Activated naive CD8-positive, alpha-beta T cell treated with anti-CD3 and anti-CD28 coated beads for 36 hours (primary cell): ENCODE data around the gene TNFRSF18. TPM values are rescaled to one million over a fixed set of nuclear protein-coding genes. Genes with fewer than 3 reads are reported as not detected.
A peak's percentile ranks its signal among the peaks of the same experiment; 100 is the strongest.

Experiments
- DNase-seq: peaks from one replicate; pipeline ENCODE4 v3.0.0; 2021
- H3K27ac Mint-ChIP-seq: one replicate; pipeline ENCODE4 v1.8.0; 2022; ENCODE audit warnings: mild to moderate bottlenecking, moderate library complexity, mixed read lengths
- H3K27me3 Mint-ChIP-seq: one replicate; pipeline ENCODE4 v1.8.0; 2022; ENCODE audit warnings: mild to moderate bottlenecking, mixed read lengths
- H3K36me3 Mint-ChIP-seq: one replicate; pipeline ENCODE4 v1.8.0; 2021; ENCODE audit warnings: mild to moderate bottlenecking, mixed read lengths
- H3K4me1 Mint-ChIP-seq: one replicate; pipeline ENCODE4 v1.8.0; 2021; ENCODE audit warnings: mixed read lengths
- H3K4me3 Mint-ChIP-seq: one replicate; pipeline ENCODE4 v1.8.0; 2022; ENCODE audit warnings: mild to moderate bottlenecking, moderate library complexity, mixed read lengths
- H3K9me3 Mint-ChIP-seq: one replicate; pipeline ENCODE4 v1.8.0; 2022; ENCODE audit warnings: mixed read lengths
- total RNA-seq, 2 experiments: library from RNA; stranded (reverse); gene quantifications; one replicate each; pipeline ENCODE4 v1.2.3, GENCODE V29; 2021

The TNFRSF18 gene
- total RNA-seq, 2 experiments from 2014 or later = 52.5 to 53.3 TPM

DNA sequence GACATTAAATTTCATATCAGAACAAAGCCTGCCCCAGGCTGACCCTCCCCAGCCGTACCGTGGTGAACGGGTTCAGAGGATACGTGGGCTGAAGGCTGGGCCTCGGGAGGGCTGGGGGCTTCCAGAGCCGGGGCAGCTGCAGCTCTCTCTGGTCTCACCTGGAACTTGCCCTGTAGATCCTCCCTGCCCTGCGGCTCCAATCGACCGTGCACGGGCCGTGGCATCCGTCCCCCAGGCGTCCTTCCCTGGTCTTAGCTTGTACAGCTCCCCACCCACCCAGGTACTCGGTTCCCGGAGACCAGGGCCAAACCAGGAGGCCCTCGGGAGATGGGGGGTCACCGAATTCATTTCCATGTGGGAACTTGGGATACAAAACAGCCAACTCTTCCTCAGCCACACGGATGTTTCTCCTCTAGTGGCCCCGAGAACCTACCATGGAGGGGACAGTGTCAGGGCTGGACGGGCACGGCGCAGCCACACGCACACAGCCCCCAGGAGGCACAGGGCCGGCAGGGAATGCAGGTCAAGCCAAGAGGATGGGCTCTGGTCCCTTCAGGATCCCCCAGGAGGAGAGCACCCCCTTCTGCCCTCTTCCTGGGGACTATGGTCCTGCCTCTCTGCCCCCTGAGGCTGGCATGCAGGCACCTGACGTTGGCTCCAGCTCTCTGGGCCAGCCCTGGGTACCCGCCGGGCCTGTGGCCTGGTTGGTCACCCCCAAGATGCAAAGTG lies 28.8 kb upstream of the TNFRSF18 start:
- no peak overlapping the region for H3K4me3 Mint-ChIP-seq
- H3K4me1 Mint-ChIP-seq = peaks cover 18% of the 10 kb centered on the region
- H3K36me3 Mint-ChIP-seq = peaks cover 23% of the 10 kb centered on the region
- no peak for DNase-seq
- no peaks in the 10 kb centered on the region for H3K9me3 Mint-ChIP-seq
- no peak overlapping the region for H3K27ac Mint-ChIP-seq
- no peaks in the 10 kb centered on the region for H3K27me3 Mint-ChIP-seq

DNA sequence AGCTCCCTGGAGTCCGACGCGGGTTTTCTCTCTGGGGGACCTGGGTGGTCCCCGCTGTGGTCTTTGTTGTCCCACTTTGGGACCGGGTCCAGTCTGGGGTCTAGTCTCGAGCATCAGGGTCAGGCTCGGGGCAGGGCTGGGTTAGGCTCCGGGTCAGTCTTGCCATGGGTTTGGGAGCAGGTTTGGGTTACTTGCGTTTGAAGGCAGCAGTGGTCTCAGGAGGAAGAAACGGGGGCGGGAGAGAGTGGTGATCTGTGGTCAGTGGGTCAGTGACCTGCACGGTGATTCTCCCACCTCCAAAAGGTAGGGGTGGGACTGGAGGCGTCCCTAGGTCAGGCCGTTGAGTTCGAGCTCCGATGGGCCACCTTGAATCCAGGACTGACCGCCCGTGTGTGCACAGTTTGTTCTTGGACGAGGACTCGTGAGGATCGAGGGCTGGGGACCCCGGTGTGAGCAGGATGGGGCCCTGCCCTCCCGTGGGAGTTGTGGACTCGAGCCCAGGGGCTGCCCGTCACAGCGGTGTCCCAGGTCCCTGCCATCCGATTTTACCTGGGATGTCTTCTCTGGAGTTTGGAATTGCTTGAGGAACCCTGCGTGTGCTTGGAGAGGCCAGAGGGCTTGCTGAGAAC lies 27.9 kb upstream of the TNFRSF18 start:
- no peak for DNase-seq
- Mint-ChIP-seq H3K27me3 (no peaks in the 10 kb centered on the region), H3K27ac (peak overlapping the region; percentile 80), H3K36me3 (peaks cover 31% of the 10 kb centered on the region), H3K9me3 (no peaks in the 10 kb centered on the region), H3K4me1 (peaks cover 26% of the 10 kb centered on the region), H3K4me3 (peak overlapping the region; percentile 70)

DNA sequence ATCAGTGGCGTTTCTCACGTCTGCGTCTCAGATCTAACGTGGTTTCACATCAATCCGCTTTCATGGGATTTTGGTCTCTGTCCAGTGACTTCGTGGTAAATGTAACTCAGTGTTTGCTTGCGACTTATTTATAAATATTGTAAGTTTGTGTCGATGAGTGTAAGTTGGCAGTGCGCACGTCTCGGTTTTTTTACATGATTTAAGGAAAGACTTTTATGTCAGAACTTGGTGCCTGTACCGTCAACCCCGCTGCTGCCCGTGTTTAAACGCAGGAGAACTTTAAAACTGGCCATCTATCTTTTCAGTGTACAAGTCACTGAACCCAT lies 27.1 kb upstream of the TNFRSF18 start:
- Mint-ChIP-seq H3K36me3 (peaks cover 36% of the 10 kb centered on the region), H3K9me3 (no peaks in the 10 kb centered on the region), H3K4me3 (peak overlapping the region; percentile 70), H3K4me1 (peaks cover 26% of the 10 kb centered on the region), H3K27me3 (no peaks in the 10 kb centered on the region), H3K27ac (peak overlapping the region; percentile 80)
- DNase-seq = no peak

DNA sequence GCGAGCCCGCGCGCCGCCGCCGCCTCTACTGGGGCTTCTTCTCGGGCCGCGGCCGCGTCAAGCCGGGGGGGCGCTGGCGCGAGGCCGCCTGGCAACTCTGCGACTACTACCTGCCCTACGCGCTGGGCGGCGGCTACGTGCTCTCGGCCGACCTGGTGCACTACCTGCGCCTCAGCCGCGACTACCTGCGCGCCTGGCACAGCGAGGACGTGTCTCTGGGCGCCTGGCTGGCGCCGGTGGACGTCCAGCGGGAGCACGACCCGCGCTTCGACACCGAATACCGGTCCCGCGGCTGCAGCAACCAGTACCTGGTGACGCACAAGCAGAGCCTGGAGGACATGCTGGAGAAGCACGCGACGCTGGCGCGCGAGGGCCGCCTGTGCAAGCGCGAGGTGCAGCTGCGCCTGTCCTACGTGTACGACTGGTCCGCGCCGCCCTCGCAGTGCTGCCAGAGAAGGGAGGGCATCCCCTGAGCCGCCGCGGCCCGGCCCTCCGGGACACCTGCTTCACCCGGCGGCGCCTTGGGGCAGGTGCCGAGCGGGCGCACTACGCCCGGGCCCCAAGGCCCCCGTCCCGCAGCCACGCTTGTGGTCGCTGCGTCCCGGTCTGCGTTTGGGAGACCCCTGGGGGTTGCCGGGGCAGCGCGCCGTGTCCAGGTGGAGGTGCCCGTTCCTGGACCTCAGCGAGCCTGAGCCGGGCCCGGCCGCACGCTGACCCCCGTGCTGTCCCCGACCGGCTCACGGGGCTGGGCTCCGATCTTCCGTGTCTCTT lies 26.6 kb upstream of the TNFRSF18 start:
- Mint-ChIP-seq H3K4me3 (peak overlapping the region; percentile 70), H3K27me3 (no peaks in the 10 kb centered on the region), H3K27ac (peak overlapping the region; percentile 80), H3K36me3 (peaks cover 36% of the 10 kb centered on the region), H3K9me3 (no peaks in the 10 kb centered on the region), H3K4me1 (peaks cover 26% of the 10 kb centered on the region)
- no peak for DNase-seq

DNA sequence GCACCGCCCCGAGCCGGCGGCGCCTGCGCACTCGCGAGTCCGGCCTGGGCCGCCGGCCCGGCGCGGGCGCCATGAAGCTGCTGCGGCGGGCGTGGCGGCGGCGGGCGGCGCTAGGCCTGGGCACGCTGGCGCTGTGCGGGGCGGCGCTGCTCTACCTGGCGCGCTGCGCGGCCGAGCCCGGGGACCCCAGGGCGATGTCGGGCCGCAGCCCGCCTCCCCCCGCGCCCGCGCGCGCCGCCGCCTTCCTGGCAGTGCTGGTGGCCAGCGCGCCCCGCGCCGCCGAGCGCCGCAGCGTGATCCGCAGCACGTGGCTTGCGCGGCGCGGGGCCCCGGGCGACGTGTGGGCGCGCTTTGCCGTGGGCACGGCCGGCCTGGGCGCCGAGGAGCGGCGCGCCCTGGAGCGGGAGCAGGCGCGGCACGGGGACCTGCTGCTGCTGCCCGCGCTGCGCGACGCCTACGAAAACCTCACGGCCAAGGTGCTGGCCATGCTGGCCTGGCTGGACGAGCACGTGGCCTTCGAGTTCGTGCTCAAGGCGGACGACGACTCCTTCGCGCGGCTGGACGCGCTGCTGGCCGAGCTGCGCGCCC lies 25.9 kb upstream of the TNFRSF18 start, which contains the start of gene B3GALT6:
Gene B3GALT6 (plus strand): TSS at position 30 of the 588 bp plus-strand sequence. CDS start 42 bp downstream, at position 72.
- Mint-ChIP-seq H3K4me1 (peaks cover 26% of the 10 kb centered on the region), H3K9me3 (no peaks in the 10 kb centered on the region), H3K27ac (peak within 1 kb of the TSS; percentile 86), H3K4me3 (peak within 1 kb of the TSS; percentile 93), H3K36me3 (peaks cover 36% of the 10 kb centered on the region), H3K27me3 (no peaks in the 10 kb centered on the region)
- DNase-seq = no peak

DNA sequence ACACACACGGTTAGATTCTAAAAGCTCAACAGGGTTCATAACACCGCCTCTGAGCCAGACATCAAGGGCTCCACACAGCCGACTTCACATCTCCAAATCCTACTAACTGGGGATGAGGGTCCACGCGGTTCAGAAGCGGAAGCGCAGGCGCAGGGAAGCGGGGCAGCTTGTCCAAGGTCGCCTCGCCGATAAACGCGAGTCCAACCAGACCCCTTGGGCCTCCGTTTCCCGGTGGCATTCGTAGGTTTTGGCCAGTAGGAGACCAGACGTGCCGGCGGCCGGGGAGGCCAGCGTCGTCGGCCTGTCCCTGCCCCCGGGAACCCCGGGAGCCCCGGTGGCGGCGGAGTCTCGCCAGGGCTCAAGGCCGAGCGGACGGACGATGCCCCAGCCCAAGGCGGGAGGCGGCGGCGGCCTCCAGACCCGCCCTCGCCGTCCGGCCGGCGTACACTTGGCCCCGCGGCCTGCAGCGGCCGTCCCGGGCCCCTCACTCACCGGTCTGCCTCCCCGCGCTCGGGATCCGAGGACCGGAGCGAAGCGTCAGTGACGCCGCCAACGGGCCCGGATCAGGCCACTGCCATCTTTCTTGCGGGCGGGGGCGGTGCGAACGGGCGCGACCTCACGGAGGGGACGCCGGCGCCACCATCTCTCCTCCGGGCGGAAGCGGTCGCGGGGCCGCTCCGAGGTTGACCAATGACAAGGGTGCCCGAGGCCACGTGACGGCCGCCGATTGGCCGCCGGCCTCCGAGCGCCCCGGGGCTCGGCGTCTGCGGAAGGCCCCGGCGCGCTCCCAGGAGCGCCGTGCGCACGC lies 25.2 kb upstream of the TNFRSF18 start, which contains the start of gene SDF4:
Gene SDF4 (minus strand): TSS at position 602 of the 808 bp plus-strand sequence. CDS start 3,229 bp downstream, outside the sequence.
- Mint-ChIP-seq H3K4me1 (peaks cover 26% of the 10 kb centered on the region), H3K4me3 (peak within 1 kb of the TSS; percentile 93), H3K9me3 (no peaks in the 10 kb centered on the region), H3K27ac (peak within 1 kb of the TSS; percentile 86), H3K27me3 (no peaks in the 10 kb centered on the region), H3K36me3 (peaks cover 36% of the 10 kb centered on the region)
- peak; percentile 99 for DNase-seq

DNA sequence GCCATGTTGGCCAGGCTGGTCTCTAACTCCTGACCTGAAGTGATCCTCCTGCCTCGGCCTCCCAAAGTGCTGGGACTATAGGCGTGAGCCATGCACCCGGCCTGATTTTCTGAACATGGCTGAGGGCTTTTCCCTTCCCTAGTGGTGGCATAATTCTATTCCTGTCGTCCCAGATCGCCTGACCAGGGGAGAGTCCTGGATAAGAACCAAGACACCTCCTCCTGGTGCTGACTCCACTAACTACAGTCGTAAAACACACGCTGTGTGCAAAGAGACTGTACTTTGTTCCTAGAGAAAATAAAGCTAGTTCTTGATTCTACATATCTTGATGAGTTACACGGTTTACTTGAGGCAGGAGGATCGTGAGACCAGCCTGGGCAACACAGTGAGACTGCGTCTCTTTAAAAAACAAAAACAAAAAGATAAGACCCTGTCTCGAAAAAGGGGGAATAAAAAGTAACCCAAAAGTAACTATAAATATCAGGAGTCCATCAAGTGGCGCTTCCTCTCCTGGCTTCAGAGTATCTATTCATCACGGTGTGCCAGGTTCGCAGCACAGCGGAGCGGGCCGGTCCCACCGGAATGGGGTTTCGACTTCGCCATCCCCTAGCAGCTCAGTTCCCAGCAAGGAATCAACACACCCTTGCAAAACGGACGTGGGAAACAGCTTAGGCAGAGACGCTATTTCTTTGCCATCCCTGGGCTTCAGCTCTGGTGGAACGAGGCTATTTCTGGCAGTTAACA lies 24.4 kb upstream of the TNFRSF18 start:
- Mint-ChIP-seq H3K27ac (peak overlapping the region; percentile 86), H3K4me3 (peak overlapping the region; percentile 93), H3K9me3 (no peaks in the 10 kb centered on the region), H3K4me1 (peaks cover 26% of the 10 kb centered on the region), H3K36me3 (peaks cover 38% of the 10 kb centered on the region), H3K27me3 (no peaks in the 10 kb centered on the region)
- DNase-seq = no peak

DNA sequence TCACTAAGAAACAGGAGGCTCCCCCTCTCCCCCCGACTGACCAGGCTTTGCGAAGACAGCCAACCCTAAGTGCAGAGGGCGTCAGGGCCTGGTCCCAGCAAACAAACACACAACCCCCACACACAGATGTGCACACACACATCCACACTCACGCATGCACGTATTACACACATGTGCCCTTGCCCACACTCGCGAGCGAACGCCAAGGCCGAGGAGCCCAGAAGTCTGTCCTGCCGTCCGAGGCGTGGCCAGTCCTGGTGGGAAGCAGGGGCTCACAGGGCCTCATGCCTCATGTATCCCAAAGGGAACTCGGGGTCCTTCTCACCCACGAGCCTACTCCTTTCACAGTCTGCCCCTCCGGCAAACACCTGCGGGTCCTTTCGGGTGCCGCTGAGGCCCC lies 23.4 kb upstream of the TNFRSF18 start:
- Mint-ChIP-seq H3K27ac (no peak overlapping the region), H3K27me3 (no peaks in the 10 kb centered on the region), H3K4me3 (peak overlapping the region; percentile 93), H3K36me3 (peaks cover 43% of the 10 kb centered on the region), H3K4me1 (peaks cover 26% of the 10 kb centered on the region), H3K9me3 (no peaks in the 10 kb centered on the region)
- DNase-seq = no peak

DNA sequence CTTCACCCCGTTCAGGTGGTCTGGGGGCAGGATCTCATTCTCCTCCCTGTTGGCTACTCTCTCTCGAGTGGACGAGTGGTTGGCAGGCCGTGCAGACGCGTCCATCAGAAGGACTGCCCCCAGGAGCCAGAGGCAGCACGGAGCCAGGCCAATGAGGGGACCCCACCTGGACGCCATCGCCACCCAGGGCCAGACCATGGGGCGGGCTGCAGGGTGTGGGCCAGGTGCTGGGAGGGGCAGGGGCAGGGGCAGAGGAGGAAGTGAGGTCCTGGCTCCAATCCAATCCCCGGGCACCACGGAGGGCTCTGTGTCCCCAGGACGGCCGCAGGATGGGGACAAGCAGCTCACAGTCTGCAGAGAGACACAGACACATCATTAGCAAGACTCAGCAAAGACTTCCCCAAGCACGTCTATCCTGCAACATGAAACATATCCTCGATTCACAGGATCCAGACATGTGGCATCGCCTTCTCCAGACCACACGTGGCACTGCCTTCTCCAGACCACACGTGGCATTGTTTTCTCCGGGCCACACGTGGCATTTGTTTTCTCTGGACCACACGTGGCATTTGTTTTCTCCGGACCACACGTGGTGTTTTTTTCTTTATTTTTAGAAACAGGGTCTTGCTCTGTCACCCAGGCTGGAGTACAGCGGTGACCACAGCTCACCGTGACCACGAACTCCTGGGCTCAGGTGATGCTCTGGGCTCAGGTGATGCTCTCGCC lies 22.4 kb upstream of the TNFRSF18 start:
- H3K4me1 Mint-ChIP-seq = peaks cover 17% of the 10 kb centered on the region
- H3K27ac Mint-ChIP-seq = no peak overlapping the region

DNA sequence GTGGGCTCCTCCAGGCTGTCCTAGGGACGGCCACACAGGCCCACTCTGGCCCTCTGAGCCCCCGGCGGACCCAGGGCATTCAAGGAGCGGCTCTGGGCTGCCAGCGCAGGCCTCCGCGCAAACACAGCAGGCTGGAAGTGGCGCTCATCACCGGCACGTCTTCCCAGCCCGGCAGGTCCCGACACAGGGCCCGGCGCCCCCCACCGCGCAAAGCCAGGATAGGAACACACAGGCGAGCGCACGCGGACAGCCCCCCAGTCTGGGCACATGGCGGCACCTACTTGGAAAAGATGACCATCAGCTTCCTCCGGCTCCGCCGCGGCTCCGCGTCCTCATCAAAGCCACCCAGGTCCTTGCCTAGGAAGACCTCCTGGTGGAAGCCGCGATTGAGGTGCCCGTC lies 21.8 kb upstream of the TNFRSF18 start:
- H3K27ac Mint-ChIP-seq = no peak overlapping the region
- H3K4me3 Mint-ChIP-seq = no peak overlapping the region
- H3K4me1 Mint-ChIP-seq = peaks cover 13% of the 10 kb centered on the region
- no peaks in the 10 kb centered on the region for H3K27me3 Mint-ChIP-seq
- DNase-seq = no peak
- peaks cover 32% of the 10 kb centered on the region for H3K36me3 Mint-ChIP-seq
- H3K9me3 Mint-ChIP-seq = no peaks in the 10 kb centered on the region

More for the DNA sequence above, 22.4 kb upstream of the TNFRSF18 start:
- H3K4me3 Mint-ChIP-seq = no peak overlapping the region
- no peak for DNase-seq
- H3K27me3 Mint-ChIP-seq = no peaks in the 10 kb centered on the region
- no peaks in the 10 kb centered on the region for H3K9me3 Mint-ChIP-seq
- peaks cover 35% of the 10 kb centered on the region for H3K36me3 Mint-ChIP-seq

DNA sequence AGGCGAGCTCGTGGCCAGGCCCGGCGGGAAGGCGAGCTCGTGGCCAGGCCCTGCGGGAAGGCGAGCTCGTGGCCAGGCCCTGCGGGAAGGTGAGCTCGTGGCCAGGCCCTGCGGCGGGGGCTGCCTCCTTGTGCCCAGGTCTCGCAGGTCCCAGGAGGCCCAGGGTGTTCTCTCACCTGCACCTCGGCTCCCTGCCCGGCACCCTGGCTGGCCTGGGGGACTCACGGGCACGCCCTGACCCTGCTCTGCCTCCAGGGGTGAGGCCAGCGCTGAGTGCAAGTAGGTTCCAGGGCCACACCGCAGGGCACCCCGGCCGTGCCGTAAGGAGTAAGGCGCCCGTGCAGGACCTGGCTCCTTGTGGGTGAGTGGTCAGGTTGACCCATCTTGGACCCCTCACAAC lies 21.0 kb upstream of the TNFRSF18 start:
- peaks cover 38% of the 10 kb centered on the region for H3K36me3 Mint-ChIP-seq
- H3K27ac Mint-ChIP-seq = no peak overlapping the region
- H3K4me3 Mint-ChIP-seq = no peak overlapping the region
- DNase-seq = no peak
- H3K4me1 Mint-ChIP-seq = peaks cover 13% of the 10 kb centered on the region
- no peaks in the 10 kb centered on the region for H3K9me3 Mint-ChIP-seq
- no peaks in the 10 kb centered on the region for H3K27me3 Mint-ChIP-seq

DNA sequence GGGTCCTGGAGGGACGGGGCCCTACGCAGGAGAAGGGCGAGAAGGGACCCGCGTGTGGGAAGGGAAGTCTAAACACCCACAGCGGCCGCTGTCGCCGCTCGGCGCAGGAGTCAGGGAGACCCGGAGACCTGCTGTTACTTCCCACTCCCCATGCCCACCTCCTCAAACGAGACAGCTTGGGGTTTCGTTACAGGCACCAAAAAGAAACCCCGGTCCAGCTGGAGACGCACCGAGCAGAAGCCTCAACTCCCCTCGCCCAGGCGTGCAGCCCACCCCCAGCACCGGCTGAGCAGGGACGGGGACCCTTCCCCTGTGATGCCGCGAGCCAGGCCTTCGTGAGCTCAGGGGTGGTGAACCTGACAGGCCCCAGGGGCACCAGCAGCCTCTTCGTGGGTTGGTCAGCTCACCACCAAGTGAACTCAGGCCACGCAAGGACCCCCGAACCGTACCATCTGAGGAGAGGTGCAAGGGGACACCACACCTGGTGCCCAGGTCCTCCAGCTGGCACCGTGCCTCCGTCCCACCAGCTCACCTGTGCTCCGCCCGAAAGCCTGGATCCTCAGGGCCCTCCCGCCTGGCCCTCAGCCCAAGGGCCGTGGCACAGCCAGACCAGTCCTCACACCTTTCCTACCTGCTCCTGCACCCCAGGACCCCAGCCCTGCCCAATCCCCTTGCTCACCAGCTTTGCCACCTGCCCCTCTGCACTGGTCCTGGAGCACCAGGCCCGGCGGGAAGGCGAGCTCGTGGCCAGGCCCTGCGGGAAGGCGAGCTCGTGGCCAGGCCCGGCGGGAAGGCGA lies 20.4 kb upstream of the TNFRSF18 start:
- DNase-seq = no peak
- H3K9me3 Mint-ChIP-seq = no peaks in the 10 kb centered on the region
- H3K4me3 Mint-ChIP-seq = no peak overlapping the region
- no peak overlapping the region for H3K27ac Mint-ChIP-seq
- H3K36me3 Mint-ChIP-seq = peaks cover 38% of the 10 kb centered on the region
- no peaks in the 10 kb centered on the region for H3K27me3 Mint-ChIP-seq
- peaks cover 13% of the 10 kb centered on the region for H3K4me1 Mint-ChIP-seq

DNA sequence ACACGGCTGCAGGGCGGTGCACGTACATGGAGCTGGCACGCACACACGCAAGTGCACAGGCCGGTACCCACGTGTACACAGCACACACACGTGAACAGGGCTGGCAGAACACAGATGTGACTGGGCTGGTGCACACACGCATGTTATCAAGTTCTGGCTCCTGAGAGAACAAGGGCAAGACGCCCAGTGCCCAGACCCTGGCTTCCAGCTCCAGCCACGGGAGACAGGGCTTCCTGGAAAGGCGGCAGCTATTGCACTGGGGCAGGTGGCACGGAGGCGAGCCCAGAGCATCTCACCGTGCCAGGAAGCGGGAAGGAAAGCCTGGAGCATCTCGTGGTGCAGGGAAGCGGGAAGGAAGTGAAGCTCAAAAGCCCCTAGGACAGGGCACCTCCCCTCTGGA lies 19.5 kb upstream of the TNFRSF18 start:
- Mint-ChIP-seq H3K27ac (no peak overlapping the region), H3K27me3 (no peaks in the 10 kb centered on the region)

More for the DNA sequence above, 19.5 kb upstream of the TNFRSF18 start:
- Mint-ChIP-seq H3K36me3 (peaks cover 36% of the 10 kb centered on the region), H3K9me3 (no peaks in the 10 kb centered on the region), H3K4me3 (no peak overlapping the region), H3K4me1 (peaks cover 13% of the 10 kb centered on the region)
- no peak for DNase-seq
